Measurements from ENCODE around the gene PAEP.

DNA sequence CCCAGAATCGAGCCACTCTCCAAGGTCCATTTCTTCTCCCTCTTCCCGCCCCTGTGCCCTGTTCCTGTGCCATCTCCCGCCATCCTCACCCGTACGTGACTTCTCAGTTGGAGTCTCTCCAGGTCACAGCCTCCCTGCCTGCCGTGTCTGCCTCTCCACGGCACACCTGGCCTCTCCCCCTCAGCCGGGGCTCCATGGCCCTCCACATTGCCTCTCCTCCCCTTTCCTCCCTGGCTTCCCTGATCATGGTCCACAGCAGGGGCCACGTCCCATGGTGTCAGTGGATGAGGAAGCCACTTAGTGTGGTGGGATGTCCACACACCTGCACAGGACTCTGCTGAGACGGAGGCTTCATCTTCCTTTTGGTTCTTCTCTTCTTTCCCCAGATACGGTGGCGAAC lies 2.3 kb downstream of the PAEP start:
- TF ChIP-seq, protein P1, sequence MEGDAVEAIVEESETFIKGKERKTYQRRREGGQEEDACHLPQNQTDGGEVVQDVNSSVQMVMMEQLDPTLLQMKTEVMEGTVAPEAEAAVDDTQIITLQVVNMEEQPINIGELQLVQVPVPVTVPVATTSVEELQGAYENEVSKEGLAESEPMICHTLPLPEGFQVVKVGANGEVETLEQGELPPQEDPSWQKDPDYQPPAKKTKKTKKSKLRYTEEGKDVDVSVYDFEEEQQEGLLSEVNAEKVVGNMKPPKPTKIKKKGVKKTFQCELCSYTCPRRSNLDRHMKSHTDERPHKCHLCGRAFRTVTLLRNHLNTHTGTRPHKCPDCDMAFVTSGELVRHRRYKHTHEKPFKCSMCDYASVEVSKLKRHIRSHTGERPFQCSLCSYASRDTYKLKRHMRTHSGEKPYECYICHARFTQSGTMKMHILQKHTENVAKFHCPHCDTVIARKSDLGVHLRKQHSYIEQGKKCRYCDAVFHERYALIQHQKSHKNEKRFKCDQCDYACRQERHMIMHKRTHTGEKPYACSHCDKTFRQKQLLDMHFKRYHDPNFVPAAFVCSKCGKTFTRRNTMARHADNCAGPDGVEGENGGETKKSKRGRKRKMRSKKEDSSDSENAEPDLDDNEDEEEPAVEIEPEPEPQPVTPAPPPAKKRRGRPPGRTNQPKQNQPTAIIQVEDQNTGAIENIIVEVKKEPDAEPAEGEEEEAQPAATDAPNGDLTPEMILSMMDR (IDR thresholded peaks at IDR 0.05; ENCODE audit: insufficient read depth, low read length): no peak
- TF ChIP-seq POLR2AphosphoS5 (IDR thresholded peaks at IDR 0.05; ENCODE audit: low read depth) (no peak), SPI1 (IDR thresholded peaks at IDR 0.05; ENCODE audit: borderline replicate concordance, low read depth) (no peak)

Measured in HL-60 (cell line).